GM12801 (cell line): Measurements from ENCODE around the gene TMEM245.

Experiments
- CTCF ChIP-seq: IDR thresholded peaks from one replicate; pipeline ENCODE4 v1.5.1; 2011; ENCODE audit warnings: control low read depth; ENCODE audit not compliant: insufficient read length; ENCODE audit errors: extremely low read depth

TMEM245 gene

GRCh38 chr9:109039539-109039938 is 80.2 kb downstream of the TMEM245 start:
- no peak for TF ChIP-seq CTCF

GRCh38 chr9:109037946-109038715 is 81.6 kb downstream of the TMEM245 start:
- no peak for TF ChIP-seq CTCF

GRCh38 chr9:109036744-109037680 is 82.7 kb downstream of the TMEM245 start:
- no peak for TF ChIP-seq CTCF

GRCh38 chr9:109035684-109036423 is 83.9 kb downstream of the TMEM245 start:
- no peak for TF ChIP-seq CTCF

- TF ChIP-seq CTCF = no peak
Observed at GRCh38 chr9:109033941-109034700, 85.6 kb downstream of the TMEM245 start.

- TF ChIP-seq CTCF = no peak
Observed at GRCh38 chr9:109031241-109031640, 88.5 kb downstream of the TMEM245 start.
